IPS-15b (cell line): ENCODE results near the gene PSMG4.

Source experiments
- H3K27me3 ChIP-seq: one replicate; pipeline ENCODE4 v1.6.1; 2013; ENCODE audit warnings: low read length; ENCODE audit not compliant: control insufficient read depth, insufficient read depth
- H3K36me3 ChIP-seq: one replicate; pipeline ENCODE4 v1.6.1; 2013; ENCODE audit warnings: low read length; ENCODE audit not compliant: control insufficient read depth, insufficient read depth
- H3K4me1 ChIP-seq: one replicate; pipeline ENCODE4 v1.6.1; 2013; ENCODE audit warnings: mild to moderate bottlenecking, low read length; ENCODE audit not compliant: control insufficient read depth, insufficient read depth
- H3K4me3 ChIP-seq: one replicate; pipeline ENCODE4 v1.5.1; 2013; ENCODE audit warnings: low read depth, low read length
- H3K9ac ChIP-seq: one replicate; pipeline ENCODE4 v1.6.1; 2013; ENCODE audit warnings: low read depth, mild to moderate bottlenecking, low read length
- H3K9me3 ChIP-seq: one replicate; pipeline ENCODE4 v1.6.1; 2013; ENCODE audit warnings: mild to moderate bottlenecking, low read length; ENCODE audit not compliant: control insufficient read depth, insufficient read depth

PSMG4 gene

DNA sequence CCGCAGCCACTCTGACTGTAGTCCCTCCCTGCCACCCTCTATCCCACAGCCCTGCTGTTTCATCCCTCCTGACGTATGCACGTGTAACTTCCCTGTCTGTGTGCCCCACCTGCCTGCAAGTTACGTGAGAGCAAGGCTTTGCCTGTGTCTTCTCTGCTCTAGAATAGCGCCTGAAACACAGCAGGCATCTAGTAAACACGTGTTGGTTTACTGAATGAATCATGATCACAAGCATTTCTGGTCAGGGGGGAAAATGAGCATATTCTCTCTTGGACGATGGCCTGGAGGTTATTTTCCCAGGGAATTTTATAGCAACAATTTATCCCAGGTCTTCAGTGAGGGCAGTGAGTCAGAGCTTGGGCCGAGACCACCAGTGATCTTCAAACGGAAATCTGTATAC, 38.3 kb downstream of the PSMG4 start:
- no peaks in the 10 kb centered on the region for H3K9me3 ChIP-seq
- H3K27me3 ChIP-seq, result no peaks in the 10 kb centered on the region
- no peaks in the 10 kb centered on the region for H3K4me1 ChIP-seq
- H3K36me3 ChIP-seq, result peaks cover 5% of the 10 kb centered on the region
- H3K9ac ChIP-seq, result no peak overlapping the region
- no peak overlapping the region for H3K4me3 ChIP-seq

DNA sequence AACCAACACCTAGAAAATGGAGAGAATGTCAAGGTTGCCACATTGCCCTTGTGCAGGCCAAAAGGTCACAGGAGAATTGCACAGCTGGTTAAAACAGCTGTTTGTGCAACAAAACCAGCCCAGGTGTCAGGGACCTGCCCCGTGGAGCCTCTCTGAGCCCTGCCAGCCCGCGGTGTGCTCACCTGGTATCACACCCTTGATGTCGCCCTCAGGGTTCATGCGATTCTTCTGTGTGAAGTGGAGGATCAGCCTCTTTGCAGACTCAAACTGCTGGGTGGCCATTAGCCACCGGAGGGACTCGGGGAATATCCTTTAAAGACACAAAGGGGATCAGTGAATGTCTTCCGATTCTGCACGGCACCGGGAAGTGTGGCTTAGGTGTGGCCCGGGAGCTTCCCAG, 39.2 kb downstream of the PSMG4 start:
- H3K9me3 ChIP-seq, result no peaks in the 10 kb centered on the region
- no peak overlapping the region for H3K9ac ChIP-seq
- no peaks in the 10 kb centered on the region for H3K4me1 ChIP-seq
- peaks cover 2% of the 10 kb centered on the region for H3K36me3 ChIP-seq
- no peak overlapping the region for H3K4me3 ChIP-seq
- H3K27me3 ChIP-seq, result no peaks in the 10 kb centered on the region

DNA sequence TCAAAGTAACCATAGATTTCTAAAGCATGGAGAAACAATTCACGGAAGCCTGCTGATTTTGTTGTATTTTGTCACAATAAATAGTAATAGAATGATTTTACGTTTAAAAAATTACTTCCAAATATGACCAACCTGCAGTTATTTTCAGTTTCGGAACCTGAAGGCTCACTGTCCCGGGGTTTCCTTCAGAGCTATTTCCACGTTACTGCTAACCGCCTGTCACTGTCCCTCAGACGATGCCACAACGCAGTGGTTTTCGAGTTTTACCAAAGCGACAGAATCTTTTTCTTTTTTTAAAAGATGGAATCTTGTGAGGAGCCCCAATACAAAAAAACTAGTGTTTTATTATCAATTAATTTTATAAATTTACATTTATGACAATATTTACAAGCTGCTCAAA, 40.5 kb downstream of the PSMG4 start:
- Histone ChIP-seq H3K9ac (no peak overlapping the region), H3K27me3 (no peaks in the 10 kb centered on the region), H3K9me3 (no peaks in the 10 kb centered on the region), H3K4me1 (no peaks in the 10 kb centered on the region), H3K36me3 (peaks cover 2% of the 10 kb centered on the region), H3K4me3 (no peak overlapping the region)

DNA sequence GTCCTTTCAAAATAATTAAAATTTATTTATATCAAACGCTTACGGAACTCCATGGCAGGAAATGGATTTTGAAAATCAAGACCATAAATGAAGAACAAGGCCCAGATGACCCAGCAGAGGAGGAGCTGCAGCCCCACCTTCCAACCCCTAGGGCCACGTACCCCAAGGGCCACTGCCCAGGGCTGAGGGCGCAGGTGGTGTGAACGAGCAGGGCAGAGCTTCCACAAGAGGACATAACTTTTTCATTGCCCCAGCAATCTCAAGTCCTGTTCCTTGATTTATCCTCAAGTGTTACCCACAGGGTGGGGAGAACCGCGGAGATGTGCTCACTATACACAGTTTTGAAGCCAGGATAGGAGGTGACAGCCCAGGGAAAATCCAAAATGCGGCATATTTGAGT, 42.8 kb downstream of the PSMG4 start:
- Histone ChIP-seq H3K4me3 (no peak overlapping the region), H3K9me3 (no peaks in the 10 kb centered on the region), H3K27me3 (no peaks in the 10 kb centered on the region), H3K36me3 (no peaks in the 10 kb centered on the region), H3K4me1 (no peaks in the 10 kb centered on the region), H3K9ac (no peak overlapping the region)

DNA sequence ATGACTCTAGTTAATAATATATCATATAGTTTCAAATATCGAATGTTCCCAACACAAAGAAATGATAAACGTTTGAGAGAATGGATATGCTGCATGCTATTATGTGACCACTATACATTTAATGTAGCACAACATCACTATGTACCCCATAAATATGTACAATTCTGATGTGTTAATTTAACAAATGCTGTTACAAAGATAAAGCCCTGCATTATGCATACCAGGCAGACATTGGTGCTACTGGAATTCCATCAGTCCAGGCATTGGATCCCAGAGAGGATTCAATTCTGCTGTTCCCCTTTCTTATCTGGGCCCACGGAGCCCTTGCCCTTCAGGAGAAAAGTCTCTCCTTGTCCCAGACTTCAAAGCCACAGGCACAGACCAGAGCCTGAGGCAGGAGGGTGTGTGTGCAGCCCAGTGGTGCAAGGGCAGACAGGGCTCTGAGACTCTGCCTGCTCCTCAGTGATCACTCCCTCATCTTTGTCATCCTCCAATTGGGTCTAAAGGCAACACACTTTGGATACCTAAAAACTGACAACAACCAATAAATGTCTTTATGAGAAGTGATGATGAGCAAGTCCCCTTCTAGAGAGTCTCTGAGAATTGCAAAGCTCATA, 45.2 kb downstream of the PSMG4 start:
- peaks cover 6% of the 10 kb centered on the region for H3K36me3 ChIP-seq
- H3K4me1 ChIP-seq, result no peaks in the 10 kb centered on the region
- H3K4me3 ChIP-seq, result no peak overlapping the region
- H3K27me3 ChIP-seq, result no peaks in the 10 kb centered on the region
- H3K9me3 ChIP-seq, result no peaks in the 10 kb centered on the region
- no peak overlapping the region for H3K9ac ChIP-seq

DNA sequence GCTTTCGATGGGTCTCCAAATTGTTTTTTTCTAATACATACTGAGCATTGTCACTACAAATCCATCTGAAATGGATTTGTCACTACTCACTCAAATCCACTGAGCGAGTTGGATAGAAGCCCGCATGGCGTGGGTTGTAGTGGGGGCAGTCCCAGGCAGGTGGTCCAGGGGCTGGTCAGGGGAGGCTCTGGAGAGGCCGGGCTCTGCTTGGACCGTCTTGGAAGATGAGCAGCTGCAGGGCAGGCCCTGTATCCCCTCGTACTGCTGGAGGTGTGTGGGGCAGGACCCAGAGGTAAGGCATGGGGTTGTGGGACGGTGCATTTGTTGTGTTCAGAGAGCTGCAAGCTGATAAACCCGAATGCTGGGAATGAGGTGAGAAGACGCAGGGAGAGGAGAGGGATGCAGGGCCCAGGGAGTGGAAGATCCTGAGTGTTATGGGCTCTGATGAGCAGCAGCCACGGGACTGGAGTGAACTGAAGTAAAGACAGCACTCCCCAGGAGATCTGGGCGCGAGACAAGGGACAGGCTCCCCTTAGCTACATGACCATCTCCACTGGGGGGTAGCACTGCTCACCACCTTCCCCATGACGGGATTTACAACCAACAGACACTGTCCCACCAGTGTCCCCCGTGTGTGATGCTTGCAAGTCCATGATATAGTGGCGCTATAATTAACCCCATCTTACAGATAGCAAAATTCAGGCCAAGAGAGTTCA, 45.9 kb downstream of the PSMG4 start:
- Histone ChIP-seq H3K4me1 (peaks cover 3% of the 10 kb centered on the region), H3K36me3 (peaks cover 6% of the 10 kb centered on the region), H3K9me3 (no peaks in the 10 kb centered on the region), H3K4me3 (no peak overlapping the region), H3K9ac (no peak overlapping the region), H3K27me3 (no peaks in the 10 kb centered on the region)

DNA sequence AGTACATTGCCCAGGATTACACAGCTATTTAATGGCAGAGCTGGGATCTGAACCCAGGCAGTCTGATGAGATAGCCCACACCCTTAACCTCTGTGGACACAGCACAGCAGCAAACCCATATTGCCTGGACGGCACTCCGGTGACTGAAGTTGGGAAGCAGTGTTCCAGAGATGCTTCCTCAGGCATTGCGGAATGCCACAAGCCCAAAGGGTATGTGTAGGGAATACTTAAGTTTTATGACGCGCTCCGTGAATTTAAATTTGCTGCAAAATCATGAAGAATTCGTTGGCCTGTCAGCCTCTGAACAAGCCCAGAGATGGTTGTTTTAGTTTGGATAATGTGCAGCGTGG, 46.4 kb downstream of the PSMG4 start:
- H3K27me3 ChIP-seq, result no peaks in the 10 kb centered on the region
- peaks cover 6% of the 10 kb centered on the region for H3K36me3 ChIP-seq
- H3K9ac ChIP-seq, result no peak overlapping the region

DNA sequence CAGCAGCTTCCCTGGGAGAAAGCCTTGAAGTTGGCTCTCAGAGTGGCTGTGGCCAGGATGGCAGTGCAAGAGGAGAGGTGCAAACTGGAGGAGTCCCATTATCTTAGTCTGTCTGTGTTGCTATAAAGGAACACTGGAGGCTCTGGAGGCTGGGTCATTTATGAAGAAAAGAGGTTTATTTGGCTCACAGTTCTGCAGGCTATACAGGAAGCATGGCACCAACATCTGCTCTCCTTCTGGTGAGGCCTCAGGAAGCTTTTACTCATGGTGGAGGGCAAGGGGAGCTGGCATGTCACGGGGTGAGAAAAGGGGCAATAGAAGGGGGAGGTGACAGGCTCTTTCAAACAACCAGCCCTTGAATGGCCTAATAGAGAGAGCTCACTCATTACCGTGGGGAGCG, 47.1 kb downstream of the PSMG4 start:
- no peak overlapping the region for H3K9ac ChIP-seq
- H3K36me3 ChIP-seq, result peaks cover 6% of the 10 kb centered on the region
- H3K4me1 ChIP-seq, result peaks cover 5% of the 10 kb centered on the region
- H3K9me3 ChIP-seq, result no peaks in the 10 kb centered on the region
- no peaks in the 10 kb centered on the region for H3K27me3 ChIP-seq
- H3K4me3 ChIP-seq, result no peak overlapping the region

More for the DNA sequence above, 46.4 kb downstream of the PSMG4 start:
- Histone ChIP-seq H3K4me3 (no peak overlapping the region), H3K9me3 (no peaks in the 10 kb centered on the region), H3K4me1 (peaks cover 5% of the 10 kb centered on the region)

DNA sequence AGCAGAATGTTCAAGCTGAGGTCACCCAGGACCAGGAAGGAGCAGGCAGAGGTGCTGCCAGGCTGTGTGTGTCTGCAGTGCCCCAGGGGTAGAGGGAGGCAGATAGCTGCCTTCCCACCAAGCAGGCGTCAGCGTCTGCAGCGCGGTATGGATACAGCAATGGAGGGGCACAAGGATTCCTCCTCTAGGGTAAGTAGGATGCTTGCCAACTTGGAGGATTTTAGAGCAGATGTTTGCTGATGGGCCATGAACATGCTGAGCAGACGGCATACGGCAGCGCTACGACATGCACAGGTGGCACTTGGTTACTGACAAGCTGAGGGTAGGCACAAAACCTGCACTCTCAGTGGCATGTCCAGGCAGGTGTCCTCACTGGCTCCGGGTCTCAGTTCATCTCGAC, 48.1 kb downstream of the PSMG4 start:
- H3K9me3 ChIP-seq, result no peaks in the 10 kb centered on the region
- H3K36me3 ChIP-seq, result peaks cover 6% of the 10 kb centered on the region
- H3K27me3 ChIP-seq, result no peaks in the 10 kb centered on the region
- H3K4me3 ChIP-seq, result no peak overlapping the region
- peaks cover 5% of the 10 kb centered on the region for H3K4me1 ChIP-seq
- H3K9ac ChIP-seq, result no peak overlapping the region

DNA sequence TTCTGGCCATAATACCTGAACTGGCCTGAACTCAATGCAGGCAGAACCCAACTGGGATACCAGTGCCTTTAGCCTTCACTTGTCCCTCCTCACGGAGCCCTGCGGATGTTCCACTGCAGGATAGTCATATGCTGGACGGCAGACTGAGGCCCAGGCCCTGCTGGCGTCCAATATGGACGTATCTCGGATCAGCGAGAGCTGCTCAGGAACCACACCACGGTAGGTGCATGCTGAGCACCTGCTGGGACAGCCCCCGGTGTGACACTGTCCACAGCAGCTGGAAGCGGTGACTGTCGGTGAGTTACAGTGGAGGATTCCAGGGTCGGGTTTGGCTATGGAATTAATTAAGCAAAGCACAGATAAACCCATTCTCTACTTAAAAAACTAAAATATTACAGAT, 48.7 kb downstream of the PSMG4 start:
- no peaks in the 10 kb centered on the region for H3K27me3 ChIP-seq
- H3K9me3 ChIP-seq, result no peaks in the 10 kb centered on the region
- no peak overlapping the region for H3K9ac ChIP-seq
- no peak overlapping the region for H3K4me3 ChIP-seq
- peaks cover 5% of the 10 kb centered on the region for H3K4me1 ChIP-seq
- H3K36me3 ChIP-seq, result peaks cover 6% of the 10 kb centered on the region

DNA sequence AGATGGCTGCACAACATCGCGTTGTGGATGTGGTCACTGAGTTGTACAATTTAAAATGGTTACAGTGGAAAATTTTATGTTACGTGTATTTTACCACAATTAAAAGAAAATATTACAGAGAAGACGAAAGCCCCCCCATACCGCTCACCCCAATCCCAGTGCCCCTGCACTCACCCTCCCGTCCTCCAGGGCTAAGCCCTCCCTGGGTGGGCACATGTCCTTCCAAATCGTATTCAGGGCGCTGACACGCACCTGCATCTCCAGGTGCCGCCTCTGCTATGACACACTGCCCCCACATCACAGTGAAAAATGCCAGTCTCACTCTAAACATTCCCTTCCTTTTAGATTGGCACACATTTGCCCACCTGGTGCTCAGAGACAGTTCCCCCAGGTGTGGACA, 49.4 kb downstream of the PSMG4 start:
- H3K4me1 ChIP-seq, result peaks cover 5% of the 10 kb centered on the region
- H3K27me3 ChIP-seq, result no peaks in the 10 kb centered on the region
- H3K9ac ChIP-seq, result no peak overlapping the region
- H3K9me3 ChIP-seq, result no peaks in the 10 kb centered on the region
- no peak overlapping the region for H3K4me3 ChIP-seq
- H3K36me3 ChIP-seq, result peaks cover 9% of the 10 kb centered on the region

DNA sequence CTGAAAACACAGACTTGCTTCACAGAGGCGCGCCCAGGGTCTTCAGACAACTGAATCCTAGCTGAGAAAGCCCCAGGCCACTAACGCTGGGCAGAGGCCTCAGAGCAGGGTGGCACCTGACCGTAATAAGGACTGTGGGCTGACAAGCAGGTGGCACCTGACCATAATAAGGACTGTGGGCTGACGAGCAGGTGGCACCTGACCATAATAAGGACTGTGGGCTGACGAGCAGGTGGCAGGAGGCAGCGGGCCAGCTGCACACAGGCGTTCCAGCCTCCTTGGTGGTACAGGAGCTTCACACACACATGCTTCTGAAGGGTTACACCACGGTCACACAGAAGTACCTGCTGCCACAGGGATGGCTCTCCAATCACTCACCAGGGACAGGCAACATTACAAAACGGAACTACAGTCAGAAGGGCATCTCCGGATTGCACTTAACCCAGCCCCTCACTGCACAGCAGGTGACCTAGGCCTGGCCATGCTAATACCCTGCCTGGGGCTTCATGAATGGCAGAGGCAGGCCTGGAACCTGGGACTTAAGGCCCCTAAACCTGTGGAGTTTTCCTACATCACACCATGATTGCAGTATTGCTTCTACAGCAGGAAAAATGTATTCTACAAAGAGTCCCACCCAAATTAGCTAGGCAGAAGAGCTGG, 50.8 kb downstream of the PSMG4 start:
- Histone ChIP-seq H3K36me3 (peaks cover 9% of the 10 kb centered on the region), H3K4me3 (no peak overlapping the region), H3K4me1 (peaks cover 5% of the 10 kb centered on the region), H3K9ac (no peak overlapping the region), H3K27me3 (no peaks in the 10 kb centered on the region), H3K9me3 (no peaks in the 10 kb centered on the region)
